BJ (cell line): ENCODE measurements around the gene PALD1. TPM values are rescaled to one million over a fixed set of nuclear protein-coding genes. Genes with fewer than 3 reads are reported as not detected.

Source experiments
- CTCF ChIA-PET: fragments of 350-600 bp; formaldehyde crosslinking; extraction: SDS; loops from one replicate; lab custom pipeline; 2021; ENCODE audit warnings: antibody characterized with exemption, inconsistent platforms; lab: Yijun Ruan, JAX
- POLR2A ChIA-PET: fragments of 300-600 bp; sonication (Branson Sonifier 250); formaldehyde crosslinking; extraction: SDS; loops from one replicate; lab custom pipeline; 2021; ENCODE audit warnings: antibody characterized with exemption; lab: Charles Lee
- DNase-seq: peaks from one replicate; pipeline ENCODE4 v3.0.0-alpha.2; 2011; ENCODE audit warnings: low read depth
- H3K27me3 ChIP-seq: 2 replicates; pipeline ENCODE4 v1.6.0; 2011; ENCODE audit warnings: low read length; ENCODE audit not compliant: control insufficient read depth, insufficient read depth
- H3K36me3 ChIP-seq: 2 replicates; pipeline ENCODE4 v1.5.1; 2011; ENCODE audit warnings: low read length; ENCODE audit not compliant: control insufficient read depth, insufficient read depth
- H3K4me3 ChIP-seq: 2 replicates; pipeline ENCODE4 v1.5.1; 2011; ENCODE audit warnings: low read depth, mild to moderate bottlenecking, control low read depth, low read length
- polyA plus RNA-seq: library from polyadenylated mRNA; depleted of rRNA; stranded (reverse); fragments of >200 nt; gene quantifications from 2 replicates; pipeline ENCODE4 v1.2.3, GENCODE V29; 2011
- TF ChIP-seq, protein P1 (sequence below): IDR thresholded peaks from 2 replicates; pipeline ENCODE4 v1.5.1; 2011; ENCODE audit warnings: low read depth, mild to moderate bottlenecking, control low read depth, inconsistent platforms, low read length, moderate library complexity; ENCODE audit not compliant: insufficient read depth

PALD1 gene
- polyA plus RNA-seq, 1 experiment, result 0.10 TPM

GRCh38 chr10:70513848-70514309 lies 35.3 kb downstream of the PALD1 start:
- POLR2A ChIA-PET, result interaction anchor here (0.5 kb wide), 1 partner anchor 15 kb away, joined by 10 read pairs; no protein-coding TSS in a partner anchor
- DNase-seq, result no peak
- TF ChIP-seq, protein P1, sequence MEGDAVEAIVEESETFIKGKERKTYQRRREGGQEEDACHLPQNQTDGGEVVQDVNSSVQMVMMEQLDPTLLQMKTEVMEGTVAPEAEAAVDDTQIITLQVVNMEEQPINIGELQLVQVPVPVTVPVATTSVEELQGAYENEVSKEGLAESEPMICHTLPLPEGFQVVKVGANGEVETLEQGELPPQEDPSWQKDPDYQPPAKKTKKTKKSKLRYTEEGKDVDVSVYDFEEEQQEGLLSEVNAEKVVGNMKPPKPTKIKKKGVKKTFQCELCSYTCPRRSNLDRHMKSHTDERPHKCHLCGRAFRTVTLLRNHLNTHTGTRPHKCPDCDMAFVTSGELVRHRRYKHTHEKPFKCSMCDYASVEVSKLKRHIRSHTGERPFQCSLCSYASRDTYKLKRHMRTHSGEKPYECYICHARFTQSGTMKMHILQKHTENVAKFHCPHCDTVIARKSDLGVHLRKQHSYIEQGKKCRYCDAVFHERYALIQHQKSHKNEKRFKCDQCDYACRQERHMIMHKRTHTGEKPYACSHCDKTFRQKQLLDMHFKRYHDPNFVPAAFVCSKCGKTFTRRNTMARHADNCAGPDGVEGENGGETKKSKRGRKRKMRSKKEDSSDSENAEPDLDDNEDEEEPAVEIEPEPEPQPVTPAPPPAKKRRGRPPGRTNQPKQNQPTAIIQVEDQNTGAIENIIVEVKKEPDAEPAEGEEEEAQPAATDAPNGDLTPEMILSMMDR, result no peak
- H3K4me3 ChIP-seq, result no peak overlapping the region
- CTCF ChIA-PET, result no interaction called here
- H3K36me3 ChIP-seq, result no peaks in the 10 kb centered on the region
- H3K27me3 ChIP-seq, result peaks cover 2% of the 10 kb centered on the region; the same call in 1 of the 2 replicates

GRCh38 chr10:70514591-70514990 lies 36.0 kb downstream of the PALD1 start:
- TF ChIP-seq, protein P1, result no peak
- H3K36me3 ChIP-seq, result no peaks in the 10 kb centered on the region
- peaks cover 2% of the 10 kb centered on the region; the same call in 1 of the 2 replicates for H3K27me3 ChIP-seq
- H3K4me3 ChIP-seq, result no peak overlapping the region
- ChIA-PET CTCF (no interaction called here), POLR2A (no interaction called here)
- no peak for DNase-seq

DNA sequence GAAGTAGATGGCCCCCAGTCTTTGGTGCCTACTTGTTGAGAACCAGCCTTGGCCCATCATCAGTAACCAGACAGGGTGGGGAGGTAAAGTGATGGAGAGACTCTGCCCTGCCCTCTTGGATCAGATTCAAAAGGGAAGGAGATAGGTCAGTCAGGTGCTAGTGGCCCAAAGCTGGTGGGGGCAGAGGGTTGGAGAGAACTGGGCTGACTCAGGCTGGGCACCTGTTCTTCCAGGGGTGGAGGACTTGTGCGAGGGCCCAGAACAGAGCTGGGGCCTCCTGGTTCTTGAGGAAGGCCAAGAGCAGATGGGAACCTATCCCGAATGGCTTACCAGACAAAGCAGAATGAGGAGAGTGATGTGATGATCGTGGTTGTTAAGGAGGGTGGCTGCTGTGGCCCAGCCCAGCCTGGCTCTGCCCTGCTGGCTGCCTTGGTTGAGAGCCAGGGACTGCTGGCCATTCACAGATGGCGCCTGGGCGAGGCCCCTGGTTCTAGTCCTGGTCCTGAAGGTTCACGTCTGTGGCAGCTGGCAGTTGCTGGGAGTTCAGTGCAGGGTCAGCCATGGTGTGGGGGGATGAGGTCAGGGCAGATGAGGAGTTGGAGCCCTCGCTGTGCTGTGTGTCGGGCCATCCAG lies 36.6 kb downstream of the PALD1 start:
- ChIA-PET POLR2A (no interaction called here), CTCF (no interaction called here)
- no peak overlapping the region for H3K4me3 ChIP-seq
- H3K36me3 ChIP-seq, result no peaks in the 10 kb centered on the region
- DNase-seq, result no peak
- TF ChIP-seq, protein P1, result no peak
- 0 out of 2 replicates have a peak, but pooled peaks cover under 1% of the 10 kb centered on the region for H3K27me3 ChIP-seq

DNA sequence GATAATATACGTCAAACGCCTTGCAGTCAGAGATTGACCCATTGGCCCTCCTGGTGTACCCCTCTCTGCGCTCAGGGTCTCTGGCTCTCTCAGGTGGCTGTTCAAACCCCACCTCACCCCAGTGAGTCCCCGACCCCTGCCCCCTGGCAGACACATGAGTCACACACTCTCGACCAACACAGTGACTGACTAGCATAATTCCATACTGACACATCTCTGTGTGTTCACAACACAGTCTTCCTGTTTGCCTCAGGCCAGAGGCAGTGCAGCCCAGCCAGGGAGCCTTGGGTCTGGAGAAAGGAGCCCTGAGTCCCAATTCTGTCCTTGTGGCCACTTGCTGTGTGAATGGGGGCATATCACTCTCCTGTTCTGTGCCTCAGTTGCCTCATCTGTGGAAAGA lies 40.1 kb downstream of the PALD1 start:
- no peak for DNase-seq

GRCh38 chr10:70523057-70523456 lies 44.5 kb downstream of the PALD1 start:
- no peak for DNase-seq
- TF ChIP-seq, protein P1, result no peak
- no peak overlapping the region for H3K4me3 ChIP-seq
- no peaks in the 10 kb centered on the region for H3K36me3 ChIP-seq
- H3K27me3 ChIP-seq, result peaks cover 2% of the 10 kb centered on the region
- ChIA-PET POLR2A (no interaction called here), CTCF (interaction anchor here (1.2 to 1.6 kb wide), 3 partner anchors 16 to 61 kb away, joined by 3 to 4 read pairs (median 3); no protein-coding TSS in a partner anchor)

More for the DNA sequence above, 40.1 kb downstream of the PALD1 start:
- CTCF ChIA-PET, result no interaction called here
- H3K27me3 ChIP-seq, result peaks cover under 1% of the 10 kb centered on the region; the same call in 1 of the 2 replicates
- H3K36me3 ChIP-seq, result no peaks in the 10 kb centered on the region
- POLR2A ChIA-PET, result no interaction called here
- no peak overlapping the region for H3K4me3 ChIP-seq
- TF ChIP-seq, protein P1, result no peak
